Astrocyte (in vitro differentiated cells and primary cell): ENCODE measurements around the gene ARFRP1.

Experiments
- EZH2 ChIP-seq: IDR thresholded peaks from 2 replicates; pipeline ENCODE4 v1.6.1; 2012; ENCODE audit warnings: mild to moderate bottlenecking, low read length, inconsistent platforms; ENCODE audit not compliant: insufficient read depth
- TF ChIP-seq, protein P1 (sequence below): IDR thresholded peaks from 2 replicates; pipeline ENCODE4 v1.5.1; 2011; ENCODE audit warnings: low read depth, mild to moderate bottlenecking, inconsistent platforms, low read length, moderate library complexity; ENCODE audit not compliant: insufficient read depth

DNA sequence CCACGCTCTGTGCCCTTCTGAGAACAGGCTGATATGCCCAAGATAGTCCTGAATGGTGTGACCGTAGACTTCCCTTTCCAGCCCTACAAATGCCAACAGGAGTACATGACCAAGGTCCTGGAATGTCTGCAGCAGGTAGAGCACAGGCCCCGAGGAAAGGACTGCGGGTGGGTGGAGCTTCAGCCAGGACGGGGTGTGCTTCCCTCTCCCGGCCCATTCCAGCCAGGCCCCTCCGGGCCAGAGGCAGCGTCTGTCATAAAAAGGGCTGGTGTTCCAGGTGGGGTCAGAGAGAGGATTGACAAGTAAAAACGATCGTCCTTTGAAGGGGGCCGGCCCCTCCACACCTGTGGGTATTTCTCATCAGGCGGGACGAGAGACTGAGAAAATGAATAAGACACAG lies 48.4 kb downstream of the ARFRP1 start:
- TF ChIP-seq, protein P1, sequence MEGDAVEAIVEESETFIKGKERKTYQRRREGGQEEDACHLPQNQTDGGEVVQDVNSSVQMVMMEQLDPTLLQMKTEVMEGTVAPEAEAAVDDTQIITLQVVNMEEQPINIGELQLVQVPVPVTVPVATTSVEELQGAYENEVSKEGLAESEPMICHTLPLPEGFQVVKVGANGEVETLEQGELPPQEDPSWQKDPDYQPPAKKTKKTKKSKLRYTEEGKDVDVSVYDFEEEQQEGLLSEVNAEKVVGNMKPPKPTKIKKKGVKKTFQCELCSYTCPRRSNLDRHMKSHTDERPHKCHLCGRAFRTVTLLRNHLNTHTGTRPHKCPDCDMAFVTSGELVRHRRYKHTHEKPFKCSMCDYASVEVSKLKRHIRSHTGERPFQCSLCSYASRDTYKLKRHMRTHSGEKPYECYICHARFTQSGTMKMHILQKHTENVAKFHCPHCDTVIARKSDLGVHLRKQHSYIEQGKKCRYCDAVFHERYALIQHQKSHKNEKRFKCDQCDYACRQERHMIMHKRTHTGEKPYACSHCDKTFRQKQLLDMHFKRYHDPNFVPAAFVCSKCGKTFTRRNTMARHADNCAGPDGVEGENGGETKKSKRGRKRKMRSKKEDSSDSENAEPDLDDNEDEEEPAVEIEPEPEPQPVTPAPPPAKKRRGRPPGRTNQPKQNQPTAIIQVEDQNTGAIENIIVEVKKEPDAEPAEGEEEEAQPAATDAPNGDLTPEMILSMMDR: no peak
- no peak for TF ChIP-seq EZH2
